PC-9 (cell line): ENCODE measurements around the gene CKS1B.

Source experiments
- EZH2 ChIP-seq: fragments of 200-600 bp; sonication (generic); IDR thresholded peaks from 2 replicates; pipeline ENCODE4 v1.8.0; 2017; ENCODE audit warnings: antibody characterized with exemption, low read depth
- TF ChIP-seq, protein P1 (sequence below): fragments of 200-600 bp; sonication (generic); conservative IDR thresholded peaks from 2 replicates; pipeline ENCODE4 v1.6.1; 2017; ENCODE audit warnings: mixed run types, antibody characterized with exemption, mild to moderate bottlenecking, moderate library complexity

GRCh38 chr1:154998201-154998780, 23.8 kb downstream of the CKS1B start:
- TF ChIP-seq, protein P1, sequence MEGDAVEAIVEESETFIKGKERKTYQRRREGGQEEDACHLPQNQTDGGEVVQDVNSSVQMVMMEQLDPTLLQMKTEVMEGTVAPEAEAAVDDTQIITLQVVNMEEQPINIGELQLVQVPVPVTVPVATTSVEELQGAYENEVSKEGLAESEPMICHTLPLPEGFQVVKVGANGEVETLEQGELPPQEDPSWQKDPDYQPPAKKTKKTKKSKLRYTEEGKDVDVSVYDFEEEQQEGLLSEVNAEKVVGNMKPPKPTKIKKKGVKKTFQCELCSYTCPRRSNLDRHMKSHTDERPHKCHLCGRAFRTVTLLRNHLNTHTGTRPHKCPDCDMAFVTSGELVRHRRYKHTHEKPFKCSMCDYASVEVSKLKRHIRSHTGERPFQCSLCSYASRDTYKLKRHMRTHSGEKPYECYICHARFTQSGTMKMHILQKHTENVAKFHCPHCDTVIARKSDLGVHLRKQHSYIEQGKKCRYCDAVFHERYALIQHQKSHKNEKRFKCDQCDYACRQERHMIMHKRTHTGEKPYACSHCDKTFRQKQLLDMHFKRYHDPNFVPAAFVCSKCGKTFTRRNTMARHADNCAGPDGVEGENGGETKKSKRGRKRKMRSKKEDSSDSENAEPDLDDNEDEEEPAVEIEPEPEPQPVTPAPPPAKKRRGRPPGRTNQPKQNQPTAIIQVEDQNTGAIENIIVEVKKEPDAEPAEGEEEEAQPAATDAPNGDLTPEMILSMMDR, result no peak
- no peak for TF ChIP-seq EZH2
